Stimulated activated CD4-positive, alpha-beta T cell treated with anti-CD3 and anti-CD28 coated beads, TNF-alpha, amount 100 ng/mL, for 1 hour (primary cell): ENCODE data around the gene ME3.
"Not testable (repeated sequence)": the region's sequence is repeated elsewhere in the genome, so short reads cannot be mapped to it uniquely, and the experiment has no call there.

ENCODE experiments used
- DNase-seq, 3 donors: peaks; one replicate each; pipeline ENCODE4 v3.0.0-alpha.2; 2020; ENCODE audit warnings: low read depth in 3 of 3, low spot score in 1 of 3

ME3 gene

DNA sequence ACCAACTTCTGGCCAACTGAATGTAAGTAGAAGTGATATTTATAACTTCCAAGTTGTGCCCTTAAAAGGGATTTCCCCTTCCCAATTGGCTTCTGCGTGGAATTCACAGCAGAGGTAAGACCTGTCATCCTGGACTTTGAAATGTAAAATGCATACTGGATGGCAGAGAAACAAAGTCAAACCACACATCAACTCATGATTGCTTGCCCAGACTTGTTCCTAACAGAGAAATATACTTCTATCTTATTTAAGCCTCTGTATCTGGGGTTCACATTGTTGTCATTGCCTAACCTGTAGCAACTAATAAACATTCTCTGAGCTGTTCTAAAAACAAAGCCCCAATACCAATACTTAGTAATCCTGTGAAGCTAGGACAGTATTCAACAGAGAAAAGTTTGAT is 6.2 kb downstream of the ME3 start:
- no peak for DNase-seq

GRCh38 chr11:86664930-86665329 is 7.5 kb downstream of the ME3 start:
- DNase-seq, result no peak

DNA sequence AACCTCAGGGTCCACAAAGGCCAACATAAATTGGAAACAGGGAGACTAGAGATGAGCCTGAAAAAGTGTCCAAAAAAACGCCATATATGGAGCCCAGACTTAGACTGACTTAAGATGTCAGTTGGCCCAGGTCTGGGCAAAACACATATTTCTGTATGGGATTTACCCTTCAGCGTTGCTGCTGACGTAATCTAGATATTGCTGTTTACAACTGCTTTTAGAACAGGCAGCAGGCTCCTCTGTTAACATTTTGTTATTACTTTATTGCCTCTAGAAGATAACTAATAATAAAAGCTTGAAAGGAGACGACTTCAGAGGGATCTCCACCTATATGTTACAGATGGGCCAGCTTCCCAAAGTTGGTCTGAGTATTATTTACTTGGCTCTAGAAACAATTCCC is 8.7 kb downstream of the ME3 start:
- no peak for DNase-seq

DNA sequence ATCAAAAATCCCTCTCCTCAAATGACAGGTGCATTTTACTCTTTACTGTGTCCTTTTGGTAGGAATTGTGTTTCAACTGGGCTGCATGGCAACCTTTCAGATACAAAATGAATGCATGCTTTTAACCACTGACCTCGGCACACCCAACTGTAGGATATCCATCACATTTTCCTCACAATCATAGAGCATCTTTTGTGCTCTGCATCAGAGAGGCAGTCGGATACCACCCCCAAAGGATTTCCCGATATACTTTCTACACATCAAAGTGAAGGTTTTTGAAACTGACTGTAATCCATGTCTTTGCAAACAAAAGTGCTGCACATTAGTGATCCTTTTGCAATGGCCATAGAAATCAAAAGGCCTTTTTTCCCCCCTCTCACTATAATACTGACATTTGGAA is 9.1 kb downstream of the ME3 start:
- no peak for DNase-seq

- no peak for DNase-seq
Measured at GRCh38 chr11:86660736-86661135, 11.7 kb downstream of the ME3 start.

DNA sequence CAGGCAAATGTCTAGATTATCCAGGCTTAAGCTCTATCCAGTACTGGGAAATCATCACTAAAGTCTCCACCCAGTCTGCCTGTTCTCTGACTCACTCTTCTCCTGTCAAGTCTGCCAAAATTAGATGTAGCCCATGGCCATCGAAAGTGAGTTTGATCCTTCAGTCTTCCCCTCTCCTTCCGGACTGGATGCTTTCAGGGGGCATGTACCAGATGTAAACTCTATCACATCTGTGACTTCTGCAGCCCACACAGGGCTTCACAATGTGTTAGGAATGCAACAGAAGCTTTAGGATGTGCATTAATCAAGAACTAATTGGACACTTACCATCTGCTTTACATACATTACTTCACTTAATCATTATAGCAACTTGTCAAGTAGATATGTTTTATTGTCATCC is 12.3 kb downstream of the ME3 start:
- no peak for DNase-seq

- DNase-seq, result no peak
Measured at GRCh38 chr11:86658534-86658933, 13.9 kb downstream of the ME3 start.

DNA sequence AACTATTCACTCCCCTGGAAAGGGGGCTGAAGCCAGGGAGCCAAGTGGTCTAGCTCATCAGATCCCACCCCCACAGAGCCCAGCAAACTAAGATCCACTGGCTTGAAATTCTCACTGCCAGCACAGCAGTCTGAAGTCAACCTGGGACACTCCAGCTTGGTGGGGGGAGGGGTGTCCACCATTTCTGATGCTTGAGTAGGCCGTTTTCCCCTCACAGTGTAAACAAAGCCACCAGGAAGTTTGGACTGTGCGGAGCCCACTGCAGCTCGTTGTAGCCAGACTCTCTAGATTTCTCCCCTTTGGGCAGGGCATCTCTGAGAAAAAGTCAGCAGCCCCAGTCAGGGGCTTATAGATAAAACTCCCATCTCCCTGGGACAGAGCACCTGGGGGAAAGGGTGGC is 27.2 kb downstream of the ME3 start:
- DNase-seq, result not testable (repeated sequence)

DNA sequence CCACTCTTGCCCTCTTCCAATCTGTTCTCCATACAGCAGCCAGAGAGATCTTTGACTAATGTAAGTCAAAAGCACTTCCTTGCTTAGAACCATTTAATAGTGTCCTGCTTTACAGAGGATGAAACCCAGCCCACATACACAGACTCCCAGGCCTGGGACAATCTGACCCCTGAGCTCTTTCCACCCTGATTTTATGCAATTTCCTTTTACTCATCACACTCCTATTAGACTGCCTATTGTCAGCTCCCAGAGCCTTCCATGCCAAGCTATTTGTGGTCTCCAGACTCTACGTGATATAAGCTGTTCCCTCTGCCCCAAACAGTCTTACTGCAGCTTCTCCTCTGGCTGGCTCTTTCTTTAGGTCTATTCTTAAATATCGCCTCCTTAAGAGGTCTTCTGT is 28.1 kb downstream of the ME3 start:
- no peak for DNase-seq

- DNase-seq, result no peak
Measured at GRCh38 chr11:86641537-86642261, 30.7 kb downstream of the ME3 start.

GRCh38 chr11:86639137-86639536 is 33.3 kb downstream of the ME3 start:
- no peak for DNase-seq

GRCh38 chr11:86638673-86639072 is 33.7 kb downstream of the ME3 start:
- no peak for DNase-seq

GRCh38 chr11:86637988-86638387 is 34.4 kb downstream of the ME3 start:
- no peak for DNase-seq

GRCh38 chr11:86636275-86636674 is 36.1 kb downstream of the ME3 start:
- no peak for DNase-seq

DNA sequence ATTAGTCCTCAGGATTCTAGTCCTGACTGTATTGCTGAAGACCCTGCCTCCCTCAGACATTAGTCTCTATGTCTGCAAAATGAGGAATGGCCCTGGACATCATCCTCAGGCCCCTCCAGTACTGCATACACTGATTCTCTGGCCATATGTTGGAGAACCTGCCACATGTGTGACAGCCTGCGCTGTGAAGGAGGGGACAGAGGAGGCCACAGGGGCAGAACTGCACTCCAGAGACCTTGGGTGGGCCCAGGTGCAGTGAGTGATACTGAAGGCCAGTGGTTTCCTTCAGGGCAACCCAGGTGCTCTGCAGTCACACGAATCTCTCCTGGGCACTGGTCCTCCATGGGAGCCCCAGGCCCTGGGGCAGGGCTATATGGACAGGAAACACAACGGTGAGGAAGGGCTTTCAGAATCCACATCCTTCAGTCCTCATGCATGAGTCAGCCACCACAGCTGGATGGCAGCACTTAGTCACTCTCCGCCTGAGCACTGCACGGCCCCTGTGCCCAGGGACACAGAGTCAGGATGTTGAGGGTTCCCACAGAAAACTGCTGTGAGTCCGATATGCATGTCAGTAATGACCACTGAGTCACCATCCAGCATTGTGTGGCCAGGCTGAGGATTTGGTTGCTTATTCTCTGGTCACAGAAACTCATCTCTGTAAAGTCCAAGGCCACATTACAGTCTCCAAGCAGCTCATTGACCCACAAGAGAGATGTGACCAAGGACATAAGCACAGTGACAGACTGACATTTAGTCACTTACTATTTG is 39.7 kb downstream of the ME3 start:
- DNase-seq, result no peak

- no peak for DNase-seq
Measured at GRCh38 chr11:86630229-86630981, 42.0 kb downstream of the ME3 start.

DNA sequence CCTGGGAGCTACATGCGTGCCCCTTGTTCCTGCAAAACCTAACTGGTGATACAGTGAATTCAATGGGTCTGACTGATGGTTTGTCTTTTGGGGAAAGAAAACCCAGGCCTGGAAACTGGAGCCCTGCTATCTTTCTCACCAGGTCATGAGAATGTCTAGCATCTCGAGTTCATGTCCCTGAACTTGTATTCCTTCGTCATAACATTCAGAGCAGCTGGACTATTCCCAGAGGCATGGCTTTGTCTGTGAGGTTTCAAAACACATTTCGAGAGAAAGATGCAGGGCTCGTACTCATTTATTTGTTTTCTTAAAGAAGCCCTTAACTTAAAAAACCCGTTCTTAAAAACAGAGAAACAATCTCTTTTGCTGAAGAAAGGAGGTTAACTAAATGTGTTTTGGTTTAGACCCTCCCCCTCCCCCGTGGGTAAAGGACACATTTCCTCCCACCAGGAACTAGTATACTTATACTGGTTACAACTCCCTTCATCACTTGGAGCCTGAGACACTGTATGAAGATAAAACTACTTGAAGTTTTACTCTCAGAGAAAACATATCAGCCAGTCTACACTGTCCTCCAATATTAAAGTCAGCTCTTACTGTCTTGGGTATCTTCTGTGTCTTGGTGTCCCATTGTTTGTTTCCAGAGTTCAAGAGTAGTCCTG is 43.2 kb downstream of the ME3 start:
- DNase-seq, result no peak

DNA sequence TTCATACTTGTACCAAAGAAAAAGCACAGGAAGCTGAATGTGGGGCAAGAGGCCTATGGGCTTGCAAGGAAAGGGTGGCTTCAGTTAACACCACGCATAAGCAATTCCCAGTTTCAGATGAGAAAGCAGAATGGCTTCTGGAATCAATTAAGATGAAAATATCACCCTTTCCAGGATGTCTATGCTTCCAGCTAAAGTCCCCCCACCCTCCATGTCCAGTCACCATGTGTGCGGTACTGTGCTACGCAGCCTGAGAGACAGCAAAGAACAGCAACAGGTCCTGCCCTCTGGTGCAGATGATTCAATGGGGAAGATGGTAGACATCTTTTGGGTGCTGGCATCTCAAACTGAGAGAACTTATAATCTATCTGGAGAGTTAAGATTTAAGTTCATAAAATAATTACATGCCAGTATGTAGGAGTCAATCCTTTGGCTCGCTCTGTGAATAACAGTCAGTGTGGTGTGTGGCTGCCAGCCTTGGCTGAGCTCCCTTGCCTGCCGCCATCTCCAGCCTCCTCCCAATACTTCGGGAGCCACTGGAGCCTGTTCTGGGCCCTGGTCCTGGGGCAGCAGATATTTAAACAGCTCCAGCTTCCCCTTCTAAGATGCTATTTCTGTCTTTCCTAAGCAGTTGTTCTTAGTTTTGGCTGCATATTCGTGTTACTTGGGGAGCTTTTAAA is 44.5 kb downstream of the ME3 start:
- DNase-seq, result no peak

- no peak for DNase-seq
Measured at GRCh38 chr11:86625981-86626380, 46.4 kb downstream of the ME3 start.

DNA sequence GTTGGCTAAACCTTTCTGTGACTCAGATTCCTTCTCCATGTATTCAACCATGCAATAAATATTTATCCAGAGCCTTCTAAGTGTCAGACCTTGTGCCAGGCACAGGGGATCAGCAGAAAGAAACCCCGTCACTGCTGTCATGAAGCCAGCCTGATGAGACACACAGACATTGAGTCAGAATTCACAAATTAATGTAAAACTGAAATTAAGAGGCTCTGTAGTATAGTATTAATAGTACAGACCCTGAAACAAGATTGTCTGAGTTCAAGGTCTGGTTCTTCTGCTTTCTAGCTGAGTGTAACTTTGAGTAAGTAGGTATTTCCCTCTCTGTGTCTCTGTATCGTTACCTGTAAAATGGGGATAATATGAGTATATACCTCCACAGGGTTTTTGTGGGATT is 46.9 kb downstream of the ME3 start:
- no peak for DNase-seq

DNA sequence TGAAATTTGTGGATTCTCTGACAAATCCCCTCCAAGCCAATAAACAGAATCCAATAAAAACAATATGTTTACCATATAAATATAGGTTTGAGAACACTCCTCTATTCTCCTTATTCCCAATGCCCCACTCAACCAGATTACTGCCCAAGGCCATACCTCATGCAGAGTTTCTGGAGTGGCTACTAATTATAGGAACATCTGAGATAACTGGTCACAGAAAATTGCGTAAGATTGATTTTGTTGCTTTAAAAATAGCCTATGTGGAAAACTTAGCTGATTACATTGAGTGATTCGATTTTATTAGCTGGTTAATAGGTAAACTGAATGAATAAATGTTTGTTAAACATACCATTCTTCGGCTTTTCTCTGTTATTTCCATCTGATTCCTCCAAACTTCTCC is 48.0 kb downstream of the ME3 start:
- DNase-seq, result no peak
